BLaER1 (cell line): ENCODE measurements around the gene TDG.
"Not testable (repeated sequence)": the region's sequence is repeated elsewhere in the genome, so short reads cannot be mapped to it uniquely, and the experiment has no call there.

Source experiments
- H3K27ac ChIP-seq: shearing (Covaris generic); formaldehyde crosslinking; 2 replicates; pipeline ENCODE4 v1.8.1; 2022
- H3K27me3 ChIP-seq: shearing (Covaris generic); formaldehyde crosslinking; 2 replicates; pipeline ENCODE4 v1.8.1; 2022
- H3K36me3 ChIP-seq: shearing (Covaris generic); formaldehyde crosslinking; 2 replicates; pipeline ENCODE4 v1.8.1; 2022
- H3K4me1 ChIP-seq: shearing (Covaris generic); formaldehyde crosslinking; 2 replicates; pipeline ENCODE4 v1.8.1; 2022
- H3K4me2 ChIP-seq: shearing (Covaris generic); formaldehyde crosslinking; 2 replicates; pipeline ENCODE4 v1.8.1; 2022
- H3K4me3 ChIP-seq: shearing (Covaris generic); formaldehyde crosslinking; 2 replicates; pipeline ENCODE4 v1.8.1; 2022
- H3K9ac ChIP-seq: shearing (Covaris generic); formaldehyde crosslinking; 2 replicates; pipeline ENCODE4 v1.8.1; 2022
- H3K9me3 ChIP-seq: shearing (Covaris generic); formaldehyde crosslinking; 2 replicates; pipeline ENCODE4 v1.8.1; 2022
- H4K20me1 ChIP-seq: shearing (Covaris generic); formaldehyde crosslinking; 2 replicates; pipeline ENCODE4 v1.8.1; 2022
- Cebpa-rat ChIP-seq: shearing (Covaris generic); IDR thresholded peaks from 2 replicates; pipeline ENCODE4 v1.8.1; 2022

Gene TDG

DNA sequence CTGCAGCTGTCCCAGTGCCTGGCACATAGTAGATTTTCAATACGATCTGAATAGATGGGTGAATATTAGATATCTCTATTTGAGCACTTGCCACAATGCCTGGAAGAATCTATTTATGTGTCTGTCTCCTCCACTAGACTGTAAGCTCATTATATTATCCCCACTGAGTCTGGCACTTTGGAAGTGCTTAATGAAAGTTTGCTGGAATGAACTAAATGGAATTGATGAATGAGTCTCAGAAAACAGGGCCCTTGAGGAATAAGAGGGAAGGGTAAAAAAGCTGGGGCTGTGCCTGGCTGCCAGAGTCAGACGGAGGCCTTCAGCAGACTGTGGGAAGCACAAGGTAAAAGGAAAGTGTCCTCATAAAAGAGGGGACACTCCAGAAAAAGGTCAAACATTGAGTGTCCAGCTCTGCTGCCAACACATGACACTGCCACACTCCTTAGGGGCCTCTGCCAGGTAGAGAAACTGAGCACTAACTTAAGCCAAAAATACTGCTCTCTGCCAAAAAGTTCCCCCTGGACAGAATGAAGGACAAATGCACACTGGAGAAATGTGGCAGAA is 45.0 kb downstream of the TDG start:
- Histone ChIP-seq H3K27me3 (no peaks in the 10 kb centered on the region), H4K20me1 (no peaks in the 10 kb centered on the region), H3K36me3 (no peaks in the 10 kb centered on the region), H3K4me1 (no peaks in the 10 kb centered on the region), H3K9ac (no peak overlapping the region), H3K9me3 (peaks cover 13% of the 10 kb centered on the region), H3K4me3 (no peak overlapping the region), H3K27ac (no peak overlapping the region), H3K4me2 (no peak overlapping the region)
- no peak for TF ChIP-seq Cebpa-rat

DNA sequence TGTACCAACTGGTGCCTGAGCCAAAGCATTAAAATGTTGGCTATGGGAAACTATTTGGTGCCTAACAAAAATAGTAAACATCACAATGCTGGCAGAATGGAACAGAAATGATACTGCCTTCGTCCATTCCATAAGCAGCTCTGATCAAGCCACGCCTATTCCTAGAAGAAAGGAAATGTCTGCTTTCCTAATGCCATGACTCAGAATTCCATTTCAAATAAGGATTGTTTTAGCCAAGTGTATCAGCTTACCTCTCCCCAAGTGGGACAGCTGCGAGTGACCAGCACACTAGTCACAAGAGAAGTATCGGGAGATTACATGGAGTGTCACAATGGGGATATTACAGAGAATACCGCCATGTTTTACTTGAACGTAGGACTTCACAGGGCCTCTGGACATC is 45.6 kb downstream of the TDG start:
- Histone ChIP-seq H3K36me3 (no peaks in the 10 kb centered on the region), H3K9ac (no peak overlapping the region), H3K27ac (no peak overlapping the region), H3K27me3 (no peaks in the 10 kb centered on the region), H3K4me2 (no peak overlapping the region), H3K4me3 (no peak overlapping the region), H3K9me3 (peaks cover 13% of the 10 kb centered on the region), H3K4me1 (no peaks in the 10 kb centered on the region), H4K20me1 (no peaks in the 10 kb centered on the region)
- no peak for TF ChIP-seq Cebpa-rat

DNA sequence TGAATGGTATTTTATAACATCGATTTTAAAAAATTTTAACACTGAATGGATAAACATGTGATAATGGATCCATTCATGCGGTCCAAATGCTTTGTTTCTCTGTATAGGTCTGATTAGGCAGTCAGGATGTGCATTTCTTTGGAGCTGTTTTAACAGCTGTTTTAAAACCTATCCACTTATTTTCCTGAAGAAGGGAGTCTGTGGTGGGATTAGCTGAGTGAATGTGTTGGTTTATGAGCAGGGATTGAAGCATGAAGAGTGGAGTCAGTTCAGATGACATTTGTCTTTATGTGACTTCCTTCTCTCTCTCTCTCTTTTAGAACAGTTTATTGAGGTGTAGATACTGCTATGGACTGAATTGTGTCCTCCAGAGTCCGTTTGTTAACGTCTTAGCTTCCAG is 46.7 kb downstream of the TDG start:
- Histone ChIP-seq H4K20me1 (no peaks in the 10 kb centered on the region), H3K4me2 (no peak overlapping the region), H3K9me3 (peaks cover 13% of the 10 kb centered on the region), H3K27me3 (no peaks in the 10 kb centered on the region), H3K36me3 (no peaks in the 10 kb centered on the region), H3K9ac (no peak overlapping the region), H3K4me3 (no peak overlapping the region), H3K27ac (no peak overlapping the region), H3K4me1 (no peaks in the 10 kb centered on the region)
- TF ChIP-seq Cebpa-rat = no peak

DNA sequence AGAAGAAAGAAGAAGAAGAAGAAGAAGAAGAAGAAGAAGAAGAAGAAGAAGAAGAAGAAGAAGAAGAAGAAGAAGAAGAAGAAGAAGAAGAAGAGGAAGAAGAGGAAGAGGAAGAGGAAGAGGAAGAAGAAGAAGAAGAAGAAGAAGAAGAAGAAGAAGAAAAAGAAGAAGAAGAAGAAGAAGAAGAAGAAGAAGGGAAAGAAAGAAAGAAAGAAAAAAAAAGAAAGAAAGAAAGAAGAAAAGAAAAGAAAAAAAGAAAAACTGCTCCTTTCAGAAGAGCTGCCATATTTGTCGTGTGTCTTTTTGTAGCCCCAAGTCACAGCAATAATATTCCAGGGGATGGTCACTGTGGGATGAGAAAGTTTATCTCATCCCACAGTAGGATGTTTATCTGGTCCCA is 56.2 kb downstream of the TDG start:
- not testable (repeated sequence) for H3K9me3 ChIP-seq

DNA sequence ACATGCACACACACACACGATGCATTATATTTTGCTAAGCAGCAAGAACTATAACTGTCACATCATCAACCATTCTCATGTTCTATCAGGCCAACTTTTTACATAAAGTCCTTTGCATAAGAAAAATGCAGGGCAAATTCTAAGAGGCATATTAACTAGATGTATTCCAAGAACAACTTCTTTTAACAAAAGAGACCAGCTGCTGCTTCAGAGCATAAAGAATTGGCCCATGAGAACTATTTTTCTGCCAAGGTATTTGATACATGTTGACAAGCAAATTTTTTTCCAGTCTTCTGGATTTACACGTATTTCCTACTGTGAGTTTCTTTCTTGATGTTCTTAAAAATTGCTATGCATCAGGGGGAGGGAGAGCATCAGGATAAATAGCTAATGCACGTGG is 57.1 kb downstream of the TDG start:
- Histone ChIP-seq H3K4me3 (no peak overlapping the region), H3K9ac (no peak overlapping the region), H3K36me3 (no peaks in the 10 kb centered on the region), H3K27ac (no peak overlapping the region), H3K27me3 (no peaks in the 10 kb centered on the region), H3K4me2 (no peak overlapping the region), H3K9me3 (peaks cover 8% of the 10 kb centered on the region), H4K20me1 (no peaks in the 10 kb centered on the region), H3K4me1 (no peaks in the 10 kb centered on the region)
- no peak for TF ChIP-seq Cebpa-rat

More for the DNA sequence above, 56.2 kb downstream of the TDG start:
- H3K9ac ChIP-seq, H3K4me2 ChIP-seq, H4K20me1 ChIP-seq, H3K4me3 ChIP-seq, H3K27me3 ChIP-seq, H3K27ac ChIP-seq, H3K4me1 ChIP-seq, H3K36me3 ChIP-seq: not testable (repeated sequence)

DNA sequence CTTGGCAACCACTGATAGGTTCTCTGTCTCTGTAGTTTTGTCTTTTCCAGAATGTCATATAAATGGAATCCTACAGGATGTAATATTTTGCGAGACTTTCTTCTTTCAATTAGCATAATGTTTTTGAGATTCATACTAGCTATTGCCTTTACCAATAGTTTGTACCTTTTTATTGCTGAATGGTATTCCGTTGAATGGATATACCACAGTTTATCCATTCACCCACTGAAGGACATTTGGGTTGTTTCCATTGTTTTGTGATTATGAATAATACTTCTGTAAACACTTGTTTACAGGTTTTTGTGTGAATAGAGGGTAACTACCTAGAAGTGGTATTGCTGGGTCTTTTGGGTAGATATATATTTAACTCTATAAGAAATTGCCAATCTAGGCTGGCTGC is 58.0 kb downstream of the TDG start:
- H3K9ac ChIP-seq = no peak overlapping the region
- H3K36me3 ChIP-seq = no peaks in the 10 kb centered on the region
- no peak for TF ChIP-seq Cebpa-rat
- no peak overlapping the region for H3K4me3 ChIP-seq
- no peak overlapping the region for H3K27ac ChIP-seq
- peaks cover 8% of the 10 kb centered on the region for H3K9me3 ChIP-seq
- H3K27me3 ChIP-seq = no peaks in the 10 kb centered on the region
- no peak overlapping the region for H3K4me2 ChIP-seq
- H4K20me1 ChIP-seq = no peaks in the 10 kb centered on the region
- H3K4me1 ChIP-seq = no peaks in the 10 kb centered on the region

DNA sequence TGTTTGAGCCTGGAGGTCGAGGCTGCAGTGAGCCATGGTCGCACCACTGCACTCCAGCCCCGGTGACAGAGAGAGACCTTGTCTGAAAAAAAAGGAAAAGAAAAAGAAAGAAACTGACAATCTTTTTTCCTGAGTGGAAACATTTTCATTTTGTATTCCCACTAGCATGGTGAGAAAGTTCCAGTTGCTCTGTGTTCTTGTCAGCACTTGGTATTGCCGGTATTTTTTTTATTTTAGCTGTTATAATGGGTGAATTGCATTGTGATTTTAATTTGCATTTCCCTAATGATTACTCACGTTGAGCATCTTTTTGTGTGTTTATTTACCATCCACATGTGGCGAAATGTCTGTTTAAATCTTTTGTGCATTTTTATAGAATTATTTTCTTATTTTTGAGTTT is 58.7 kb downstream of the TDG start:
- Histone ChIP-seq H3K36me3 (no peaks in the 10 kb centered on the region), H3K9ac (no peak overlapping the region), H3K27me3 (no peaks in the 10 kb centered on the region), H3K4me3 (no peak overlapping the region), H3K9me3 (peaks cover 8% of the 10 kb centered on the region), H3K4me1 (no peaks in the 10 kb centered on the region), H4K20me1 (no peaks in the 10 kb centered on the region), H3K4me2 (no peak overlapping the region), H3K27ac (no peak overlapping the region)
- TF ChIP-seq Cebpa-rat = no peak

DNA sequence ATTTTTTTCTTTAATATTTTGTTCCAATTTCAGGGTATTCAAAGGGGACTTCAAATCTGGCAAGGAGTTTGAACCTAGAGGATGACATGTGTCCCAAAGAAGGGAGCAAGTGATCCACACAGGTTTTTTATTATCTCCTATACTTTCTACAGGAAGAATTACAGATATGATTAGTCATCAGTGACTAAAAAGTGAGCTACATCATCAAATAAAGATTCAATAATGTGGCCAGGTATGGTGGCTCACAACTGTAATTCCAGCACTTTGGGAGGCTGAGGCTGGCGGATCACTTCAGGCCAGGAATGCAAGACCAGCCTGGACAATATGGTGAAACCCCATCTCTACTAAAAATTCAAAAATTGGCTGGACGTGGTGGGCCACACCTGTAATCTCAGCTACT is 60.1 kb downstream of the TDG start:
- peaks cover 8% of the 10 kb centered on the region for H3K9me3 ChIP-seq
- no peak overlapping the region for H3K9ac ChIP-seq
- H4K20me1 ChIP-seq = no peaks in the 10 kb centered on the region
- no peak overlapping the region for H3K27ac ChIP-seq
- H3K36me3 ChIP-seq = no peaks in the 10 kb centered on the region
- H3K4me2 ChIP-seq = no peak overlapping the region
- H3K4me1 ChIP-seq = no peaks in the 10 kb centered on the region
- H3K27me3 ChIP-seq = no peaks in the 10 kb centered on the region
- H3K4me3 ChIP-seq = no peak overlapping the region
- TF ChIP-seq Cebpa-rat = no peak

DNA sequence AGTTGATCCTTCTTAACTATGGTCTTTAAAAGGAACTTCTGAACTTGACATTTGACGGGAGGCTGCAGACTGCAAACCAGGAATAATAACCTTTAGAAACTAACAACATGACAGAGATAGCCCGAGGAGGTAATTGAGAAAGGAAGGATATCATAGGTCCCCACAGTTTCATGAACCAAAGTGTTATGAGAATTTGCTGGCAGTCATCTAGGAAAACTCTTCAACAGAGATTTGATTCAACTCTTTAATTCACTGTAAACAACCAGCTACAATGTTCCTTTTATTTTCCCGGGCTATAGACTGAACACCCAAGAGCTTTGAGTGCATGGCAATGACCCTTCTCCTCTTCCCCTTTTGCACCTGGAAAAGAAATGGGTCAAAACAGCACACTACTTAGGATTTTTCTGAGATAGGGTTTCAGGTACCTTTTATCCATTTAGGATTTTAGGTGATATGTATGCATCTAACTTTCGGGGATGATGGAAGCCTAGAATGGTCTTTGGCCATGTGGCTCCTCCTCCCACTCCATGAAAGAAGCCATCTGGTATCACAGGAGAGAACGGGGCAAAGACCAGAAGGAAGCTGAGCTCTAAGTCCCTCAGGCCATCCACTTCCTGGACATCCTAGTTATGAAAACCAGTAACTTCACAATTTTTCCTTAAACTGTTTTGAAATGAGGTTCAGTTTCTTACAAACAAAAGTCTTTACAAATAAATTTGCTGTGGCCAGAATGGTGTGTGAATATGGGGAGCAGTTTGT is 61.3 kb downstream of the TDG start:
- Histone ChIP-seq H3K4me1 (no peaks in the 10 kb centered on the region), H3K9ac (no peak overlapping the region), H4K20me1 (no peaks in the 10 kb centered on the region), H3K27me3 (no peaks in the 10 kb centered on the region), H3K27ac (no peak overlapping the region), H3K4me2 (no peak overlapping the region), H3K36me3 (no peaks in the 10 kb centered on the region), H3K9me3 (peaks cover 8% of the 10 kb centered on the region), H3K4me3 (no peak overlapping the region)
- TF ChIP-seq Cebpa-rat = no peak

DNA sequence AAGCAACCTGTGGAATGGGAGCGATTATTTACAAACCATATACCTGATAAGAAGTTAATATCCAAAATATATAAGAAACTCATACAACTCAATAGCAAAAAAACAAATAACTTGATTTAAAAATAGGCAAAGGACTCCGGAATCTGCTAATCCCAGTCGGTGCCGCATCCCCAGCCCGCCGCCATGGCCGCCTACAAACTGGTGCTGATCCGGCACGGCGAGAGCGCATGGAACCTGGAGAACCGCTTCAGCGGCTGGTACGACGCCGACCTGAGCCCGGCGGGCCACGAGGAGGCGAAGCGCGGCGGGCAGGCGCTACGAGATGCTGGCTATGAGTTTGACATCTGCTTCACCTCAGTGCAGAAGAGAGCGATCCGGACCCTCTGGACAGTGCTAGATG is 64.9 kb downstream of the TDG start:
- H3K9ac ChIP-seq, H3K27me3 ChIP-seq, H4K20me1 ChIP-seq, H3K36me3 ChIP-seq, H3K4me3 ChIP-seq, H3K9me3 ChIP-seq, H3K4me2 ChIP-seq, H3K27ac ChIP-seq, H3K4me1 ChIP-seq: not testable (repeated sequence)

DNA sequence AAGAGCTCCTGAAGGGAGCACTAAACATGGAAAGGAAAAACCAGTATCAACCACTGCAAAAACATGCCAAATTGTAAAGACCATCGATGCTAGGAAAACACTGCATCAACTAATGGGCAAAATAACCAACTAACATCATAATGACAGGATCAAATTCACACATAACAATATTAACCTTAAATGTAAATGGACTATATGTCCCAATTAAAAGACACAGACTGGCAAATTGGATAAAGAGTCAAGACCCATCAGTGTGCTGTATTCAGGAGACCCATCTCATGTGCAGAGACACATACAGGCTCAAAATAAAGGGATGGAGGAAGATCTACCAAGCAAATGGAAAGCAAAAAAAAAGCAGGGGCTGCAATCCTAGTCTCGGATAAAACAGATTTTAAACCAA is 70.5 kb downstream of the TDG start:
- H3K36me3 ChIP-seq, H3K27ac ChIP-seq, H3K9me3 ChIP-seq, H3K9ac ChIP-seq, H4K20me1 ChIP-seq, H3K27me3 ChIP-seq, H3K4me3 ChIP-seq, H3K4me1 ChIP-seq, H3K4me2 ChIP-seq: not testable (repeated sequence)
